Measurements from ENCODE around the gene ZNF574. TPM values are rescaled to one million over a fixed set of nuclear protein-coding genes. Genes with fewer than 3 reads are reported as not detected.

The ZNF574 gene
- total RNA-seq, 1 experiment from 2014 or later = 24.6 TPM

GRCh38 chr19:42030645-42031440, 45.1 kb upstream of the ZNF574 start:
- Histone ChIP-seq H3K4me3 (replicated peaks in 1 of 2; ENCODE audit: low read depth in 1 of 2, low read length in 2 of 2) (no peak overlapping the region), H3K36me3 (ENCODE audit: control insufficient read depth in 1 of 2, insufficient read depth in 2 of 2, low read length in 2 of 2) (no peaks in the 10 kb centered on the region), H4K20me1 (ENCODE audit: insufficient read depth) (no peaks in the 10 kb centered on the region), H3K4me1 (ENCODE audit: control insufficient read depth in 1 of 2, insufficient read depth in 2 of 2, low read length in 2 of 2) (peaks cover 6 to 24% of the 10 kb centered on the region in 2 experiments), H2AFZ (ENCODE audit: low read depth, low read length, poor library complexity, severe bottlenecking) (no peak overlapping the region), H3K27ac (ENCODE audit: low read depth, low read length) (no peak overlapping the region), H3K9me3 (ENCODE audit: control insufficient read depth in 1 of 2, insufficient read depth in 1 of 2, low read depth in 1 of 2, low read length in 2 of 2) (no peaks in the 10 kb centered on the region), H3K9ac (ENCODE audit: low read length) (no peak overlapping the region), H3K9me2 (ENCODE audit: insufficient read depth) (no peaks in the 10 kb centered on the region), H3K4me2 (ENCODE audit: low read length) (no peak overlapping the region), H3K27me3 (ENCODE audit: insufficient read depth, low read length) (no peaks in the 10 kb centered on the region), H3K79me2 (ENCODE audit: insufficient read depth, low read length) (no peaks in the 10 kb centered on the region)
- no TSS peak for BruUV-seq (replicated peaks)
- ChIA-PET POLR2A (no interaction called here), RAD21 (ENCODE audit: low non-redundant PET in 1 of 2, low total read pairs in 2 of 2, uncharacterized antibody in 2 of 2, unreplicated experiment in 2 of 2) (no interaction called here), CTCF (interaction anchor here (2.8 kb wide), 1 partner anchor 7 kb away, joined by 23 read pairs; no protein-coding TSS in a partner anchor)
- intact Hi-C loops (cut with micrococcal nuclease) = no loop called here
- ATAC-seq (no peak), DNase-seq (ENCODE audit: low read depth, low spot score) (no peak)
- no peak for TF ChIP-seq YY1 (IDR thresholded peaks at IDR 0.05; ENCODE audit: extremely low read depth, insufficient replicate concordance, low read depth, low read length)

- H3K27ac ChIP-seq (ENCODE audit: low read depth, low read length) = no peak overlapping the region
- no peaks in the 10 kb centered on the region for H3K36me3 ChIP-seq (ENCODE audit: control insufficient read depth in 1 of 2, insufficient read depth in 2 of 2, low read length in 2 of 2)
- BruUV-seq (replicated peaks) = no TSS peak
- RAD21 ChIA-PET (ENCODE audit: low non-redundant PET in 1 of 2, low total read pairs in 2 of 2, uncharacterized antibody in 2 of 2, unreplicated experiment in 2 of 2) = no interaction called here
- H3K4me3 ChIP-seq (replicated peaks in 1 of 2; ENCODE audit: low read depth in 1 of 2, low read length in 2 of 2) = no peak overlapping the region
- H3K9me3 ChIP-seq (ENCODE audit: control insufficient read depth in 1 of 2, insufficient read depth in 1 of 2, low read depth in 1 of 2, low read length in 2 of 2) = no peaks in the 10 kb centered on the region
- ATAC-seq (no peak), DNase-seq (ENCODE audit: low read depth, low spot score) (no peak)
- POLR2A ChIA-PET = interaction anchor here (0.6 kb wide), 1 partner anchor 22 kb away, joined by 3 read pairs; no protein-coding TSS in a partner anchor
- H3K4me1 ChIP-seq (ENCODE audit: control insufficient read depth in 1 of 2, insufficient read depth in 2 of 2, low read length in 2 of 2) = peaks cover 6 to 24% of the 10 kb centered on the region in 2 experiments
- H3K9ac ChIP-seq (ENCODE audit: low read length) = no peak overlapping the region
- H2AFZ ChIP-seq (ENCODE audit: low read depth, low read length, poor library complexity, severe bottlenecking) = no peak overlapping the region
- TF ChIP-seq EZH2 (IDR thresholded peaks at IDR 0.05) (no peak), ZFX (IDR thresholded peaks at IDR 0.05) (no peak), SRF (IDR thresholded peaks at IDR 0.05; ENCODE audit: low read depth) (no peak), POLR2AphosphoS5 (IDR thresholded peaks at IDR 0.05; ENCODE audit: low read depth, low read length) (no peak), ATF3 (IDR thresholded peaks at IDR 0.05) (no peak), TCF7L2 (IDR thresholded peaks at IDR 0.05; ENCODE audit: borderline replicate concordance, extremely low read depth, insufficient read depth, insufficient read length) (no peak), ELF1 (IDR thresholded peaks at IDR 0.05; ENCODE audit: borderline replicate concordance, low read depth) (no peak), RAD21 (IDR thresholded peaks at IDR 0.05; ENCODE audit: low read depth) (no peak)
- intact Hi-C loops (cut with micrococcal nuclease) = no loop called here
- H3K27me3 ChIP-seq (ENCODE audit: insufficient read depth, low read length) = no peaks in the 10 kb centered on the region
- no peaks in the 10 kb centered on the region for H4K20me1 ChIP-seq (ENCODE audit: insufficient read depth)
- H3K79me2 ChIP-seq (ENCODE audit: insufficient read depth, low read length) = no peaks in the 10 kb centered on the region
- H3K4me2 ChIP-seq (ENCODE audit: low read length) = no peak overlapping the region
- CTCF ChIA-PET = no interaction called here
- no peaks in the 10 kb centered on the region for H3K9me2 ChIP-seq (ENCODE audit: insufficient read depth)
These were observed 43.5 kb upstream of the ZNF574 start for GRCh38 chr19:42032431-42032830.

All from HCT116 (cell line).